Activated CD4-positive, alpha-beta T cell treated with anti-CD3 and anti-CD28 coated beads, Interleukin-2, amount 50 U/mL, for 1 hour (primary cell): ENCODE results near the gene CCM2.

Source experiments
- DNase-seq: peaks from one replicate; pipeline ENCODE4 v3.0.0-alpha.2; 2020

The CCM2 gene

DNA sequence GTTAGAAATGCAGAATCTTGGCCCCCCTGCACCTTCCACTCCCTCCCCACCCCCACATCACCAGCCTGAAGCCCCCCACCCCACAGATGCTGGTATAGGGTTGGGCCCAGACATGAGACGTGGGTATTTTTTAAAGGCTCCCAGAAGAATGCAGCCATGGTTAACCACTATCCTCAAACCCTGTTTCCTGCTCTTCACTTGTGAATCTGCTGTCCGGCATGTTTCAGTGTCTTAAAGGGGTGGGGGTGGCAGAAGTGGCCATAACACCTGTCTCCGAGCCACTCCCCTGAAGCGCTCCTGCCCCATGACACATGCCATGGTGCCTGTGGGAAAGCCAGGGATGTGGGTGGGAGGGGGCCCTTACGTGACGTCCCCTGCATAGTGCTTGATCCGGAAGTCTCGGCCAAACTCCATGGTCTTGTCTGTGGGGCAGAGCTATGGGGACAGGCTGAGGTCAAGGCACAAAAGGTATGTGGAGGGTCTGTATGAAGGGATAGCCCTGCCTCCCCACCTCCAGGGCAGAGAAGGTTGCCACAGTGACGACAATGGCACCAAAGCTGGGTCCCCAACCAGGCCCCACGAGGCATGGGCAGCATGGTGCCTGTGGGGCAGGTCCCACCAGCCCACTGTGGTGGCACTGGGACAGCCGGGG lies 30.8 kb upstream of the CCM2 start:
- DNase-seq: no peak

DNA sequence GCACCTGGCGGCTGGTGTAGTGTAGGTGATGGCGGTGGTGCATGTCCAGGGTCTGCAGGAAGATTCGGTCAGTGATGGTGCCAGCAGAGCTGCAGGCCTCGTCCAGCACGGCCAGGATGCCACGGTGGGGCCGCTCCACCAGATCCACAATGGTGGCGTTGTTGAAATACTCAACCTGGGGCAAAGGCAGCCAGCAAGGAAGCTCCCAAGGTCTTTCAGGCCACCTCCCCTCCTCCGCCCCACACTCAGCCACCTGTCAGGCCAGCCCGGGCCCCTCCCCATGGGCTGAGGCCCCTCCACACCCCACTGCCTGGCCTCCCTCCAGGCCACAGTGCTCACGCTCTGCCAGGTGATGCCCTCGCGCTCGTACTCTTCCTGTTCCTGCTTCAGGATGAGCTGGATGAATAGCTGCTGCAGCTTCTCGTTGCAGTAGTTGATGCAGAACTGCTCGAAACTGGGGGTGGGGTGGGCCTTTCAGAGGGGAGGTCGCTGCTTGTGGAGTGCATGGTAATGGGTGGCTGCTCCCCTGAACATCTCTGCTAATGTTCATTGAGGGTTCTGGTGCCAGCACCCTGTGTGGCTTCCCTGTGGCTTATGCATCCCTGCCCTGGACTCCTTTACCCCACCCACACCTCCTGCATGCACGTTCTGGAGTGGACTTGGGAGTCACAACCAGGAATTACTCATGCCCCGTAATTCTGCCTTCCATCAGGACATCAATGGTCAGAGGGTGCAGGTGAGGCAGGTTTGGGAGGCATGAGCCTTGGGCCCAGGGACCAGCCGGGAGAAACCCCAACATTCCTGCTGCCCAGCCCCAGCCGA lies 30.1 kb upstream of the CCM2 start:
- no peak for DNase-seq

DNA sequence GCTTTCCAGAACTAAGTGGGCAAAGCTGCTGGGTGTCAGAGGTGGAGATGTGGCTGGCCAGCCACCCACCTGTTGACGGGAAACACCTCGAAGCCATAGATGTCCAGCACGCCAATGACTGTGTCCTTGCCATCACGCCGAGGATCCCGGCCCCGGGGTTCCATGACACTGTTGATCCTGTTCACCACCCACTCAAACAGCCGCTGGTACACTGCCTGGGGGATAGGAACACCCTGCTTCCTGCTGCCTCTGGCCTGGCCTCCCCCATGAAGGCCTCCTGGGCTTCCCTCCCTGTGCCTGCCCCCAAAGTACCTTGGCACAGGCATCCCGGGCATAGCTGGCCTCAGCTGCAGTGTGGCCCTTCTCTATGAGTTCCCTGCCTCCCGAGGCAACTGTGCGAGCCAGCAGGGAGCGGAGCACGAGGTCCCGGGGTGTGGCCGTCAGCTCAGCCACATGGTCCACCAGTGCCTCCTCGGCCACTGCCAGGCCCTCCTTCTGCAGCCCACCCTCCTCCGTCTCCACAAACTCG lies 29.4 kb upstream of the CCM2 start:
- no peak for DNase-seq

DNA sequence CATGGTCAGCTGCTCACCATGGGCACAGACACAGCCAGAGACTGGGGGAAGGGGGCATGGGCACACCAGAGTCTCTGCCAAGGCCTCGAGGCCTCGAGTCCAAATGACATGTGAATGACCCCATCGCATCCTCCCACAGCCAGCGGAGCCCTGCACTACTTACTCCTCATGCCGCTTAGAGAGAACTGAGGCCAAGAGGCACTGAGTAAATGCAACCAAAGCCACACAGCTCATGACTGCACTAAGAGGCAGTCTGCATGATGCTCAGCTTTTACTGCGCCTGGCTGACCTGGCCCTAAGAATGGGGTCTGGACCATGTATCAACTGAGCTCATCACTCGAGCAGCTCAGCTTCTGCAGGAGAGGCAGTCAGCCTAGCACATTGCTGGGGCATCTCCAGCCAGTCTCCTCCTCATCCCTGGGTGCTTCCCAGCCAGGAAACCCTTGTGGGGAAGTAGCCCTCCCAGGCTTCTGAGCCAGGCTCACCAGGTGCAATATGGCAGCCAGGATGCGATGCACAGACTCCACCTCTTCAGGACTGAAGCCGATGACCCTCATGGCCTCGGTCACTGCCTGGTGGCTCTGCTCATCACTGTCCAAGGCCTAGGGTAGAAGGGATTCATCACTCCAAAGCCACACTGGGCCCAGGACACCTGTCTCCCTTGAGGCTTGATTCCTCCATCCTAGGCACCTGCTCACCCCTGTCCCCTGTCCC lies 28.7 kb upstream of the CCM2 start:
- no peak for DNase-seq

DNA sequence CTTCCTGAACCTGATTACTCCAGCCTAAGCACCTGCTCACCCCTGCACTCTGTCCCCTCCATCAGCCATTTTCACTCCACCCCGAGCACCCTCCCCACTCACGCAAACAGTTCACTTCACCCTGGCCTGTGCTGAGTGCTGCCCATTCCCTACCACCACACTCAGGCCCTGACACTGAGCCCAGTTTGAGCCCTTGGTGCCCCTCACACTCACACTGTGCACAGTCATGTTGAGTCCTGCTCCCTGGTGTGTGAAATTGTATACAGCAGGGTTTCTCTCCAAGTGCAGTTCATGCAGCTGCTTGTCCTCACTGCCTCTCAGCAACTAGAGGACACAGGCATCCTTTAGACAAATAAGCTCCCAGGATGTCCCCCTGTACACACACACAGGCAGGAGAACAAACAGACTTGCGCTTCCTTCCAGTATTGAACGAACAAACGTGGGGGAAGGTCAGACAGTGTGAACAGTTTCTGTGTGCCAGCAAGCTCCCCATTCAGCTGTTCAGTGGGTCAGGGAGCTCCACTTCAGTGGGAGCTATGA lies 28.0 kb upstream of the CCM2 start:
- no peak for DNase-seq

DNA sequence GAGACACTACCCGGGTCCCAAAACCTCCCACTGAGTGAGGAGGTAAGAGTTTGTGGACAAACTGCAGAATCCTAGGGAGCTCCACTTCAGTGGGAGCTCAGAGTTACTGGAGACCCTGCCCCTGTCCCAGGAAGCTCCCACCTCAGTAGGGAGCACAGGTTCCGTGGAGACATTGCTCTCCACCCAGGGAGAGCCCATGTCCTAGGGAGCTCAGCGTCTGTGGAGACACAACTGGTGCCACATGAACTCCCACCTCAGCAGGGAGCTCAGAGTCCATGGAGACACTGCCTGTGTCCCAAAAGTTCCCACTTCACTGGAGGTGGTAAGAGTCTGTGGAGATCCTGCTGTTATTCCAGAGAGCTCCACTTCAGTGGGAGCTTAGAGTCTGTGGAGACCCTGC lies 27.4 kb upstream of the CCM2 start:
- no peak for DNase-seq

DNA sequence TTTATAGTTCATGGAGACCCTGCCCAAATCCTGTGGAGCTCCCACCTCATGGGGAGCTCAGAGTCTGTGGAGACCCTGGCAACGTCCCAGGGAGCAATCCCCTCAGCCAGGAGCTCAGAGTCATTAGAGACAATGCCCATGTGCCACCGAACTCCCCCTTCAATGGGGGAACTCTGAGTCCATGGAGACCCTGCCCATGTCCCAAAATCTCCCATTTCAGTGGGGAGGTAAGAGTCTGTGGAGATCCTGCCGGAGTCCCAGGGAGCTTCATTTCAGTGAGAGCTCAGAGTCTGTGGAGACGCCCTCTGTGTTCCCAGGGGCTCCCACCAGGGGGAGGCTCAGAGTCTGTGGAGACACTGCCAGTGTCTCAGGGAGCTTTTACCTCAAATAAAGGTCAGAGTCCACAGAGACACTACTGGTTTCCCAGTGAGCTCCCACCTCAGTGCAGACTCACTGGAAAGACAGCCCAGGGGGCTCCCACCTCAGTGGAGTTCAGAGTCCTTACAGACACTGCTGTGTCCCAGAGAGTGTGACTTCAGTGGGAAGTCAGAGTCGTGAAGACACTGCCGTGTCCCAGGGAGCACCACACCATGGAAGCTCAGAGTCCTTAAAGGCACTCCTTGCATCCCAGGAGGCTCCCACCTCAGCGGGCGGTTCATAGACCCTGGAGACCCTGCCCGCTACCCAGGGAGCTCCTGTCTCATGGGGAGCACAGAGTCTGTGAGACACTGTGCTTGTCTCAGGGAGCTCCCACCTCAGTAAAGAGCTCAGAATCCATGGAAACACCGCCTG lies 26.2 kb upstream of the CCM2 start:
- DNase-seq: peak; percentile 71

DNA sequence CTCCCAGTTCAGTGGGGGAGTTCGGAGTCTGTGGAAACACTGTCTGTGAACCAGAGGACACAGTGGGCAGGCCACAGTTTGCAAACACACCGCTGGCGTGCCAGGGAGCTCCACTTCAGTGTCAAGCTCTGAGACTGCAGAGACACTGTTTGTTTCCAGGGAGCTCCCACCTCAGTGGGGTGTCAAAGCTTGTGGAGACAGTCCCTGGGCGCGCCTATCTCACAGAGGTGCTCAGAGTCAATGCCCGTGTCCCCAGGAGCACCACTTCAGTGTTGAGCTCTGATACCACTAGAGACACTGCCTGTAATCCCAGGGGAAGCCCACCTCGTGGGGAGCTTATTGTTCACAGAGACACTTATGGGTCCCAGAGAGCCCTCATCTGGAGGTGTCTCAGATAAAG lies 25.5 kb upstream of the CCM2 start:
- no peak for DNase-seq

DNA sequence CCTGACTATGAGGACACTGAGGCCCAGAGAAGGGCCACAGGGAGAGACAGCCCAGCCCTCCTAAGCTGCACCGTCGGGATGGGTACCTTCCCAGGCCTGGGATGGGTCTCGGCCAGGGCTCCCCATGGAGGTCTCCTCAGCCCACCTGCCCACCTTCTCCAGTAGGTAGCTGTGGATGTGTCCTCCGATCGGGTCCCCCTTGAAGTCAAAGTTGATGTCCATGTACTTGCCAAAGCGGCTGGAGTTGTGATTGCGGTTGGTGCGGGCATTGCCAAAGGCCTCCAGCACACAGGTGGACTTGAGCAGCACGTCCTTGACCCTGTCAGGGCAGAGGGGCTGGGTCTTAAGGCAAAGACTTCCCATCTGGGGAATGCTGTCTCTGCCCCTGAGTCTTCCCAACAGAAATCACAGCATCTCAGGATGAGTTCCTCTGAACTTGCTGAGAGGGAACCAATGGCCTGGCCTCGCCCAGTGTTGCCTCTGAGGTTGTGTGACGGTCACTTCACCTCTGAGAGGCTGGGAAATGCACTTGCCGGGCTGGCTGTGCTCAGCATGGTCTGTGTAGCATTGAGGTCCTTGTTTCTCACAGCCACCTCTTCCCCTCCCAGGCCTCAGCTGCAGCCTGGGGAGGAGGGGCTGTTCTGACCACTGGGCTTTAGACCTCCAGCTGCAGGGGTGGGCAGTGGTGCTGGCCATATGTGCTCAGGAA lies 24.5 kb upstream of the CCM2 start:
- no peak for DNase-seq

DNA sequence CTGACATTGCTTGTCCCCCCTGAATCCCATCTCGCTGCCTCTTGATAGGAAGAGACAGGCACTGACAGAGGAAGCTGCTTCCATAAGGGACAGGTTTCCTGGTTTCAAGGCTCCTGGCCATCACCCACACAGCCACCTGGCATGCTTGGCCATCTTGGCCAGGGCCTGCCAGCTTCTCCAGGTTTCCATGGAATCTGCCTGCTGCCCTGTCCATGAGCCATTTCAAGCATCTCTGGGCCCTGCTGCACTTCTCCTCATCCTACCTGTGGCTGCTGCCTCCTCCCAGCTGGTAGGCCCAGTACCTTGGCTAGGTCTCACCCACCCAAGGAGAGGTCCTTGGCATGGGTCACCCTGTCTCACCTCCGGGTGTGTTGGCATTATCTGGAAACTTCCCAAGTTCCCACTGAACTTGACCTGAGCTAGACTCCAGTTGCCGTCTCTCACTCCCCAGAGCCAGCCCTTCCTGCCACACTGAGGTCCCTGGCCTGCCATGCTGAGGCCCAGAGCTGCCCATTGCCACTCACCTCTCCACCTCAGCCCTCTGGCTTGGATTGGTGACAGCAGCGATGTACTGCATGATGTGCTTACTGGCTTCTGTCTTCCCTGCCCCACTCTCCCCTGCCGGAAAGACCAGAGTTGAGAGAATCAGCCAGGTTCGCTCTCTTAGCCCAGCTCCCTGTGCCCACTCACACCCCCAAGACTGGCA lies 23.8 kb upstream of the CCM2 start:
- DNase-seq: no peak

DNA sequence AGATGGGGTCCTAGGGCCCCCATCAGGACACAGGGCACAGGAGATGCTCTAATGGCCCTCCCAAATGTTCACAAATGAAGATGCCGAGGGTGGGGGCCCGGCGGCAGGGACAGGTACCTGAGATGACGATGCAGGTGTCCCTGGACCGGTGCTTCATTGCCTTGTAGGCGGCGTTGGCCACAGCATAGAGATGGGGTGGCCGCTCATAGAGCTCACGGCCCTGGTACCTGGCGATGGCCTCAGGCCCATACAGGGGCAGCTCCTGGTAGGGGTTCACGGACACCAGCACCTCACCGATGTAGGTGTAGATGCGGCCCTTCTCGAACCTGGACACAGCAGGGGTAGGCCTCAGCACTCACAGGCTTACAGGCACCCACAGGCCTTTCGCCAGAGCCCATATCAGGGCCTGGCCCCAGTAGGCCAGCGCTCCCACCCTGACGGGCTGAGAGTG lies 23.2 kb upstream of the CCM2 start:
- DNase-seq: no peak

DNA sequence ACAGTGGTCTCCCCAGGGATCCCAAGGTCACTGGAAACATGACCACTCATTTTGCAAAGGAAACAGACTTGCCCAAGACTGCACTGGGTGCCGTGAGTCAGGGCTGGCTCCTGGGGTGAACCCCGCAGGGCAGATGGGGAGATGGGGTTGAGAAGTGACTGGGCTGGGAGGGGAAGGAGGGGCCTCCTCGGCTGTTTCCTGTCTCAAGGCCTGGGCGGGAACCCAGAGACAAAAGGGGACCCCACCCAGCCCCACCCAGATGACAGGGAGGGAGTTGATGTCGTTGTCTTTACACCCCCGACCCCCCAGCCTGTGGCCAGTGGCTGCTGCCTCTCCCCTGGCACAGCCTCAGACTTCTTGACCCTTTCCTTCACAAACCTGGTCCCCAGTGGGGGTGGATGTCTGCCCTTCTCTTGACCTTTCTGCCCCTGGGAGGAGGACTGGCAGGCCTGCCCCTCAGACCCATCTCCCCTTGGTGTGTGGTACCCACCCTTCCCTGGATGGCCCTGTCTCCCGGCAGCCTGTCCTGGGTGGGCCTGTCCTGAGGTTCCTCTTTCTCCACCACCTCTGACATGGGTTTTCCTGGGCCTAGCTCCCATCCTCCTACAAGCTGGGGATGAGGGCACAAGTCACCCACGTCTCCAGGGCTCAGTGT lies 22.6 kb upstream of the CCM2 start:
- peak; percentile 73 for DNase-seq

DNA sequence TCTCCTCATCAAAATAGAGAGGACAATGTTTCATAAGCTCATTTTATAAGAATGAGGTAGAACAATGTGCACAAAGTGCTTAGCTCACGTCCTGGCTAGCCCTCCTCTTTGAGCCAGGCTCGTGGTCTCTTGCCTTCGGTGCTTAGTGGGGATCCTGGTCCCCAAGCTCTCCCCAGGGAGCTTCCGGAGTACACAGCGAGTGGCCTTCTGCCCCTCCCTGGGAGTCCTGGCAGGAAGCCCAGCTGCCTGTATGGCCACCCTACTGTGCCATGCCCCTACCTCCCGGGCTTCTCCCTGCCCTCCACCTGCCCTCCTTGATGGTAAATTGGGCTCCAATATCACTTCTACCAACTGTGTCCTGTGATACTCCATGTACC lies 22.1 kb upstream of the CCM2 start:
- no peak for DNase-seq

DNA sequence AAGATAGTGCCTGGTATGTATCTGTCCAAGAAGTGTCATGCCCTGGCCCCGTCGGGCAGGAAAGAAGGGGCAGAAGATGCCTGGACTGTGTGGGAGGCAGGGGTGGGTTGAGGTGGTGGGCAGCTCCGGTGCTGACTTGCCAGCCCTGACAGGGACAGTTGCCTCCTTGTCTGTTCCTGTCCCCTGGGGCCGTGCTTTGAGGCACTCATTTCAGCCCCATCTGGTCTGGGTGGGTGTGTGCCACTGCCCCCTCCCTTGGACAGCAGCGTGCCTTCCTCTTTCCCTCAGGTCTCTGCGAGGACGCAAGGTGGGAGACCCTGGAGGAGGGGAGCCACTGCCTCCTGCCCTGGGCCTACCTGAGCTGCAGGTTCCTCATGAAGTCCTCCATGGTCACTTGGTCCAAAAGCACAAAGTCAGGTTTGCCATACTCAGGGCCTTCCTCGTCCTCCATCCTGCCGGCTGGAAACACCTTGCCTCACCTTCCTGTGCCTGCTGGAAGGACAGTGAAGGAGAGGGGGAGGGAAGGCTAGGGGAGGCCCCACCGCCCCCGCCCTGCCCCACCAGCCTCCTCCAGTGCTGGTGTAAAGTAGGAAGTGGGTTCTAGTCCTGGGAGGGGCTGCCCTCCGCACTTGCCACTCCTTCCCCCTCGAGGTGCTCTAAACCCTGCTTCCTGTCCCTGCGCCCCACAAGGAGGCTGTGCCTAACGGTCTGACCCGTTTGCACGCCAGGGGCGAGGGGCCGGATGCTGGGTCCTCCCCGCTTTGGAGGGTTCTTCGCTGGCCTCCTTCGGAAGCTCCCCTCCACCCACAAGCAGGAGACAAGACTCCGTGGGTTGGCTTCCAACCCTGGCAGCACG lies 21.3 kb upstream of the CCM2 start, which contains the start of gene MYO1G:
TSS of gene MYO1G (minus strand) at position 505 of the 856 bp plus-strand sequence. CDS start at position 451, 54 bp downstream.
- DNase-seq: peak; percentile 71

DNA sequence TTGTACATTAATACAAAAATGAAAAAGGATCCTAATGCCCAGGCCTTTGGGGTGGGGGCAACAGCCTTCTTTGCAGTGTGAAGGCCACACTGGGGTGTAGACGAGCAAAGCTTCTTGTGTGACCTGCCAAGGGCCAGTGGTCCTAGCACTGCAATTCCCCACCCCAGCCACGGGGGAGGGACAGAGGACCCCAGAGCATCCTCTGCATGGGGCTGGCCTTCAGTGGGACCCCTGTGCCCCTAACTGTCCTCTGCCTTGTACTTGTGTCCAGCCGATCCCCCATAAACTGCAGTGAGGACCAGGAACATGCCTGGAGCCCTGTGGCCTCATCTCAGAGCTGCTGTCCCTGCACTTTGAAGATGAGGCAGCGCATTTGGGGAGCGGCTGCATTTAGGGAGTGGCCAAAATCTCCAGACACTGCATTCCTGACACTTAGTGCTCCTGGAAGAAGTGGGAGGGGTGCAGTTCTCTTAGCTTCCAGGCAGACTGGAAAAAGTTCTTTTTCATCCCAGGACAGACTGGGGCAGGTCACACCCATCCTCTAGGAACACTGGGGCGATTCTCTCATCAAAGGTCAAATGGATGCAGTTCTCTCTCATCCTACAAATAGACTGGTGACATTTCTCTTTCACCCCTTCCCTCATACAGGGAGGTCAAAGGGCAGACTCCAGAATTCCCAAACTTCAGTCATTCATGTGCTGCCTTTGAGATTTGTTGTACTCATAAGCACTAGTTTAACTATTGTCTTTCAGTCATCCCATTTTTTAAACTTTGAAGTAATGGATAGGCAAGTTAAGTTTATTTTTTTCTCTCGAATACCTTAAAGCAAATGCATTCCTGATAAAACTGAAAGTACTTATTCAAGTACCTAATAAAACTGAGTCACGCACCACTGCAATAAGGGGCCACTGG lies 20.3 kb upstream of the CCM2 start:
- no peak for DNase-seq

DNA sequence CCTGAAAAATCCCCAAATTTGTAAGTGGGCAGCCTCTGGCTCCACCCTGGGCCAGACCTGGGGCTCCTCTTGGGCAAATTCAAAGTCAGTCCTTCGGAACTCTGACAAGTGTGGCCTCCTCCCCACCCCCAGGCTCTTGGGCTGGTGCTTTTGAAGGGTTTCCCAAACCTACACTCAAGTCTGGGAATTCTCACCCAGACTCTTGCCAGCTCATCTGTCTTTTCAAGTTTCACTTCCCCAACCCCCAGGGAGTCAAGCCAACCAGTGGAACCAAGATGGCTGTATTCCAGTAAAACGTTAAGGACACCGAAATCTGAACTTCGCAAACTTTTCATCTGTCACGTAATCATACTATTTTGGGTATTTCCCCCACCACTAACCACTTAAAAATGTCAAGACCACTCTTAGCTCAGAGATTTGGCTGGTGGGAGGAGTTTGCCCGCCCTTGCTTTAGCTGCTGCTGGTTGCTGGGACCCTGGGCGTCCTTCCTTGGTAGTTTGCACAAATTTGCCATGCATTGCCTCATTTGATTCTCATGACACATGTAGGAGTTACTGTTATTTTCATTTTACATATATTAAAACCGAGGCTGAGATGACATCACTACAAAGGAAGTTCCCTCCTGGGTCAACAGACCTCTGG lies 19.5 kb upstream of the CCM2 start:
- peak; percentile 54 for DNase-seq

DNA sequence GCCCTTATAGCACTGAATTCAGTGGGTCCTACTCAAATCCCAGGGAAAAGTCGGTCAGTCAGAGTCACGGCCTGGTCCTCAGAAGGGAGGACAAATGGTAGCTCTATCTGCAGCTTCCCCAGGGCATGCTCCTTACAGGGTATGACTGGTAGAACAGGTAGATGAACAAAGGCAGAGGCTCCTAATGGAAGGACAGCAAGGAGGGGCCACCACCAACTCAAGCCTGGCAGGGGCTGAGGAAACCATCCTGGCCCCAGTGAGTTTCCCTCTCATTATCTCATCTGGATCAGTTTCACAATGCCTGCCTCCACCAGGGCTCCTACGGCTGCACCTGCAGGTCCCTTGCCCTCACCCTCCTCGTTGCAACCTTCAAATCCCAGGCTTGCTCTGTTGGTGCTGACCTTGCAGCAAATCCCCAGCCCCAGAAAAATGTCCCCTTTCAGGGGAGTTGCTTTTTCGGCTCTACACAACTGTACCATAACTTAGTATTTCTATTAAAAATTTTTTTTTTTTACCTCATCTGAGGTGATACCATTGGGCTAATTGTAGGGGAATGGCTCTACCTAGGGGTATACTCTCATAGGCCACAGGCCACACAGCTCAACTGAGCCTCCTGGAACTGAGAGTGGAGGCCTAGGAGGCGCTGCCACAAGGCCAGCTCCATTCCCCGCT lies 18.8 kb upstream of the CCM2 start:
- DNase-seq: no peak
